SIG-M5 (cell line): ENCODE results near the gene FAM107B.
"Not testable (repeated sequence)": the region's sequence is repeated elsewhere in the genome, so short reads cannot be mapped to it uniquely, and the experiment has no call there.

Source experiments
- DNase-seq: peaks from one replicate; lab custom pipeline; 2025; lab: John Stamatoyannopoulos, UW

The FAM107B gene

GRCh38 chr10:14736043-14736442 lies 38.7 kb downstream of the FAM107B start:
- no peak for DNase-seq

GRCh38 chr10:14731875-14732512 lies 42.7 kb downstream of the FAM107B start:
- no peak for DNase-seq

GRCh38 chr10:14728346-14728745 lies 46.4 kb downstream of the FAM107B start:
- no peak for DNase-seq

- no peak for DNase-seq
Measured at GRCh38 chr10:14727924-14728323, 46.8 kb downstream of the FAM107B start.

GRCh38 chr10:14727465-14727864 lies 47.2 kb downstream of the FAM107B start:
- DNase-seq, result no peak

GRCh38 chr10:14724931-14725330 lies 49.8 kb downstream of the FAM107B start:
- DNase-seq, result no peak

GRCh38 chr10:14723052-14723689 lies 51.5 kb downstream of the FAM107B start:
- DNase-seq, result no peak

GRCh38 chr10:14717552-14717951 lies 57.1 kb downstream of the FAM107B start:
- no peak for DNase-seq

GRCh38 chr10:14712991-14713424 lies 61.7 kb downstream of the FAM107B start:
- DNase-seq, result no peak

- DNase-seq, result not testable (repeated sequence)
Measured at GRCh38 chr10:14709344-14709743, 65.4 kb downstream of the FAM107B start.

- no peak for DNase-seq
Measured at GRCh38 chr10:14707481-14707880, 67.2 kb downstream of the FAM107B start.

GRCh38 chr10:14705548-14706230 lies 69.0 kb downstream of the FAM107B start:
- DNase-seq, result peak; percentile 15

GRCh38 chr10:14703631-14704001 lies 71.1 kb downstream of the FAM107B start:
- no peak for DNase-seq

GRCh38 chr10:14701466-14701865 lies 73.2 kb downstream of the FAM107B start:
- no peak for DNase-seq

GRCh38 chr10:14700546-14700945 lies 74.2 kb downstream of the FAM107B start:
- no peak for DNase-seq

- no peak for DNase-seq
Measured at GRCh38 chr10:14699482-14699881, 75.2 kb downstream of the FAM107B start.

GRCh38 chr10:14698829-14699170 lies 75.9 kb downstream of the FAM107B start:
- no peak for DNase-seq

- DNase-seq, result no peak
Measured at GRCh38 chr10:14698111-14698828, 76.4 kb downstream of the FAM107B start.

- DNase-seq, result no peak
Measured at GRCh38 chr10:14697281-14697680, 77.4 kb downstream of the FAM107B start.

GRCh38 chr10:14696821-14697220 lies 77.9 kb downstream of the FAM107B start:
- no peak for DNase-seq

GRCh38 chr10:14695847-14696480 lies 78.7 kb downstream of the FAM107B start:
- DNase-seq, result no peak

- no peak for DNase-seq
Measured at GRCh38 chr10:14693891-14694290, 80.8 kb downstream of the FAM107B start.
